Measurements from ENCODE around the gene CACNA1G. TPM values are rescaled to one million over a fixed set of nuclear protein-coding genes. Genes with fewer than 3 reads are reported as not detected.

The CACNA1G gene
- total RNA-seq, 1 experiment from 2014 or later = 0.13 TPM

- DNase-seq (ENCODE audit: low read depth in 1 of 2, low spot score in 2 of 2) = no peak
These were observed 58.4 kb downstream of the CACNA1G start for GRCh38 chr17:50618941-50619340.

DNA sequence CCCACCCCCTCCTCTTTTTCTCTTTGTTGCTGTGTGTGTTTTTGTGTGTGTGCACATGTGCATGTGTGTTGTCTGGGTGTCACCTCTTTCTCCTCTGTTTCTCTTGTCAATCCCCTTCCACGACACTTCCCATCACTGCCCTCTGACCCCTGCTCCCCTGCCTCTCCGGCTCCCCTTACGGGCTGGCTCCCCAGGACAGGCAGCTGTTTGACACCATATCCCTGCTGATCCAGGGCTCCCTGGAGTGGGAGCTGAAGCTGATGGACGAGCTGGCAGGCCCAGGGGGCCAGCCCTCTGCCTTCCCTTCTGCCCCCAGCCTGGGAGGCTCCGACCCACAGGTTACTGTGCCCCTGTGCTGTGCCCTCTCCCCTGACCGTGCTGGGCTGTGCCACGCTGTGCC is 59.0 kb downstream of the CACNA1G start:
- H3K36me3 ChIP-seq = no peaks in the 10 kb centered on the region
- DNase-seq (ENCODE audit: low read depth in 1 of 2, low spot score in 2 of 2) = no peak

More at GRCh38 chr17:50618941-50619340, 58.4 kb downstream of the CACNA1G start:
- Histone ChIP-seq H3K4me3 (no peak overlapping the region), H3K36me3 (no peaks in the 10 kb centered on the region), H3K9me3 (replicated peaks) (no peaks in the 10 kb centered on the region), H3K27me3 (replicated peaks) (no peaks in the 10 kb centered on the region), H3K4me1 (replicated peaks) (peaks cover 4% of the 10 kb centered on the region; the same call in 1 of the 2 replicates), H3K27ac (no peak overlapping the region)

GRCh38 chr17:50620237-50620636 is 59.7 kb downstream of the CACNA1G start:
- Histone ChIP-seq H3K36me3 (no peaks in the 10 kb centered on the region), H3K4me1 (replicated peaks) (peaks cover 4% of the 10 kb centered on the region; the same call in 1 of the 2 replicates), H3K27me3 (replicated peaks) (no peaks in the 10 kb centered on the region), H3K9me3 (replicated peaks) (no peaks in the 10 kb centered on the region), H3K27ac (no peak overlapping the region), H3K4me3 (no peak overlapping the region)
- DNase-seq (ENCODE audit: low read depth in 1 of 2, low spot score in 2 of 2) = no peak

More for the DNA sequence above, 59.0 kb downstream of the CACNA1G start:
- H3K9me3 ChIP-seq (replicated peaks) = no peaks in the 10 kb centered on the region
- H3K27ac ChIP-seq = no peak overlapping the region
- H3K27me3 ChIP-seq (replicated peaks) = no peaks in the 10 kb centered on the region
- H3K4me1 ChIP-seq (replicated peaks) = peaks cover 4% of the 10 kb centered on the region; the same call in 1 of the 2 replicates
- H3K4me3 ChIP-seq = no peak overlapping the region

DNA sequence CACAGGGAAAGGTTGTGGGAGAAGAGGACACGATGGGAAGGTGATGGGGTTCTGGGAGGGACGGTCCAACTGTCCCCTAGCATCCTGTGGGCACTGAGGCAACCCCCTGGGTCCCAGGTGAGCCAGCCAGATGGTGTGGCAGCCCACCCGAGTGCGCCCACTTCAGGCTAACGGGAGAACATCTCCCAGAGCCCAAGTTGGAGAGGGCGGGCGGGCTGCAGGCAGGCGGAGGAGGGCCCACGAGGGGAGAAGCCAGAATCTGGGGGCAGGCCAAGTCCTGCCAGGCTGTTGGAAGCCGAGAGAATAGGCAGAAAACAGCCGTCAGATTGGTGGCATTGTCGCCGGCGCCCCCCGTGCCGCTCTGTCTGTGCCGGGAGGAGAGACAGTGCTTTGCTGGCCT is 60.3 kb downstream of the CACNA1G start:
- DNase-seq (ENCODE audit: low read depth in 1 of 2, low spot score in 2 of 2) = no peak
- Histone ChIP-seq H3K9me3 (replicated peaks) (no peaks in the 10 kb centered on the region), H3K4me3 (no peak overlapping the region), H3K4me1 (replicated peaks) (peaks cover 4% of the 10 kb centered on the region), H3K27ac (no peak overlapping the region), H3K36me3 (no peaks in the 10 kb centered on the region), H3K27me3 (replicated peaks) (no peaks in the 10 kb centered on the region)

GRCh38 chr17:50621574-50622031 is 61.1 kb downstream of the CACNA1G start:
- Histone ChIP-seq H3K4me1 (replicated peaks) (peaks cover 9% of the 10 kb centered on the region), H3K4me3 (no peak overlapping the region), H3K27ac (no peak overlapping the region), H3K36me3 (no peaks in the 10 kb centered on the region), H3K9me3 (replicated peaks) (no peaks in the 10 kb centered on the region), H3K27me3 (replicated peaks) (no peaks in the 10 kb centered on the region)
- DNase-seq (ENCODE audit: low read depth in 1 of 2, low spot score in 2 of 2) = no peak

GRCh38 chr17:50624321-50624934 is 63.9 kb downstream of the CACNA1G start:
- no peak overlapping the region for H3K4me3 ChIP-seq
- no peaks in the 10 kb centered on the region for H3K9me3 ChIP-seq (replicated peaks)
- H3K27ac ChIP-seq = no peak overlapping the region
- no peaks in the 10 kb centered on the region for H3K36me3 ChIP-seq
- no peak for DNase-seq (ENCODE audit: low read depth in 1 of 2, low spot score in 2 of 2)
- peaks cover 5% of the 10 kb centered on the region for H3K4me1 ChIP-seq (replicated peaks)
- H3K27me3 ChIP-seq (replicated peaks) = no peaks in the 10 kb centered on the region

- Histone ChIP-seq H3K4me1 (replicated peaks) (peaks cover 5% of the 10 kb centered on the region), H3K27me3 (replicated peaks) (no peaks in the 10 kb centered on the region), H3K4me3 (no peak overlapping the region), H3K27ac (no peak overlapping the region), H3K9me3 (replicated peaks) (no peaks in the 10 kb centered on the region), H3K36me3 (no peaks in the 10 kb centered on the region)
- DNase-seq (ENCODE audit: low read depth in 1 of 2, low spot score in 2 of 2) = no peak
These were observed 64.7 kb downstream of the CACNA1G start for GRCh38 chr17:50625032-50625871.

DNA sequence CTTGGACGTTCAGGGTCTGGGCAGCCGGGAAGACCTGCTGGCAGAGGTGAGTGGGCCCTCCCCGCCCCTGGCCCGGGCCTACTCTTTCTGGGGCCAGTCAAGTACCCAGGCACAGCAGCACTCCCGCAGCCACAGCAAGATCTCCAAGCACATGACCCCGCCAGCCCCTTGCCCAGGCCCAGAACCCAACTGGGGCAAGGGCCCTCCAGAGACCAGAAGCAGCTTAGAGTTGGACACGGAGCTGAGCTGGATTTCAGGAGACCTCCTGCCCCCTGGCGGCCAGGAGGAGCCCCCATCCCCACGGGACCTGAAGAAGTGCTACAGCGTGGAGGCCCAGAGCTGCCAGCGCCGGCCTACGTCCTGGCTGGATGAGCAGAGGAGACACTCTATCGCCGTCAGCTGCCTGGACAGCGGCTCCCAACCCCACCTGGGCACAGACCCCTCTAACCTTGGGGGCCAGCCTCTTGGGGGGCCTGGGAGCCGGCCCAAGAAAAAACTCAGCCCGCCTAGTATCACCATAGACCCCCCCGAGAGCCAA is 65.6 kb downstream of the CACNA1G start:
- no peak overlapping the region for H3K4me3 ChIP-seq
- H3K9me3 ChIP-seq (replicated peaks) = no peaks in the 10 kb centered on the region
- H3K36me3 ChIP-seq = no peaks in the 10 kb centered on the region
- H3K4me1 ChIP-seq (replicated peaks) = peaks cover 5% of the 10 kb centered on the region
- H3K27me3 ChIP-seq (replicated peaks) = no peaks in the 10 kb centered on the region
- DNase-seq (ENCODE audit: low read depth in 1 of 2, low spot score in 2 of 2) = peak; percentile 69 to 84
- H3K27ac ChIP-seq = no peak overlapping the region

- Histone ChIP-seq H3K4me1 (replicated peaks) (peaks cover 12% of the 10 kb centered on the region), H3K36me3 (no peaks in the 10 kb centered on the region), H3K4me3 (no peak overlapping the region), H3K27ac (no peak overlapping the region), H3K27me3 (replicated peaks) (no peaks in the 10 kb centered on the region), H3K9me3 (replicated peaks) (no peaks in the 10 kb centered on the region)
- no peak for DNase-seq (ENCODE audit: low read depth in 1 of 2, low spot score in 2 of 2)
These were observed 66.7 kb downstream of the CACNA1G start for GRCh38 chr17:50627036-50627781.

GRCh38 chr17:50627782-50628601 is 67.5 kb downstream of the CACNA1G start:
- H3K4me3 ChIP-seq = no peak overlapping the region
- no peaks in the 10 kb centered on the region for H3K36me3 ChIP-seq
- no peak overlapping the region for H3K27ac ChIP-seq
- H3K27me3 ChIP-seq (replicated peaks) = no peaks in the 10 kb centered on the region
- H3K9me3 ChIP-seq (replicated peaks) = no peaks in the 10 kb centered on the region
- no peak for DNase-seq (ENCODE audit: low read depth in 1 of 2, low spot score in 2 of 2)
- H3K4me1 ChIP-seq (replicated peaks) = peaks cover 12% of the 10 kb centered on the region

DNA sequence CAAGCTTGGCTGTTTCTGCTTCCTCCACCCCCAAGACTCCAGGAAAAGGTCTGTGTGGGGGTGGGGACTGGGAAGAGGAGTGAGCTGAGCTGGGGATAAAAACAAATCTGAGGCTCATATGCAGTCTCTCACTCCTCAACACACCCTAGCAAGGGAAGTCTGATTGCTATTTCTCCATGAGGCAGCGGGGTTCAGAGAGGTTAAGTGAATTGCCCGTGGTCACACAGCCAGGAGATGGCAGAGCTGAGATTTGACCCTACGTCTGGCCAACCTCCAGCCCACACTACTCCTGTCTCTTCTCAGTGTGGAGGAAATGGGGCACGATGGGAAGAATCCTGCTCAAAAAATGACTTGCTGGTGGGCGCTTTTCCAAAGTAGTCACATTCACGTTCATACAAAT is 69.4 kb downstream of the CACNA1G start:
- Histone ChIP-seq H3K4me3 (no peak overlapping the region), H3K27me3 (replicated peaks) (no peaks in the 10 kb centered on the region), H3K27ac (no peak overlapping the region), H3K9me3 (replicated peaks) (no peaks in the 10 kb centered on the region), H3K36me3 (no peaks in the 10 kb centered on the region), H3K4me1 (replicated peaks) (peaks cover 22% of the 10 kb centered on the region)
- no peak for DNase-seq (ENCODE audit: low read depth in 1 of 2, low spot score in 2 of 2)

- DNase-seq (ENCODE audit: low read depth in 1 of 2, low spot score in 2 of 2) = peak in 1 of 2 experiments; percentile 53
- Histone ChIP-seq H3K36me3 (no peaks in the 10 kb centered on the region), H3K27ac (no peak overlapping the region), H3K4me1 (replicated peaks) (peaks cover 29% of the 10 kb centered on the region), H3K9me3 (replicated peaks) (no peaks in the 10 kb centered on the region), H3K27me3 (replicated peaks) (no peaks in the 10 kb centered on the region), H3K4me3 (no peak overlapping the region)
These were observed 70.1 kb downstream of the CACNA1G start for GRCh38 chr17:50630524-50631194.
